WTC11 (cell line): ENCODE data around the gene CAMKMT.

ENCODE experiments used
- AFF4 ChIP-seq: sonication (generic); formaldehyde crosslinking; IDR thresholded peaks from 2 replicates; pipeline ENCODE4 v1.8.1; 2023; ENCODE audit warnings: mild to moderate bottlenecking, missing genetic modification reagents, borderline replicate concordance
- ATF2 ChIP-seq: sonication (generic); formaldehyde crosslinking; IDR thresholded peaks from 2 replicates; pipeline ENCODE4 v1.8.1; 2022; ENCODE audit warnings: low read depth, missing genetic modification reagents, borderline replicate concordance
- ATF3 ChIP-seq: sonication (generic); formaldehyde crosslinking; conservative IDR thresholded peaks from 2 replicates; pipeline ENCODE4 v1.8.1; 2022; ENCODE audit warnings: mild to moderate bottlenecking, missing genetic modification reagents
- CBFB ChIP-seq: sonication (generic); formaldehyde crosslinking; IDR thresholded peaks from 2 replicates; pipeline ENCODE4 v1.8.1; 2022; ENCODE audit warnings: mild to moderate bottlenecking, low read depth, missing genetic modification reagents
- CTCF ChIP-seq: fragments of 200-600 bp; IDR thresholded peaks from 2 replicates; pipeline ENCODE4 v1.8.0; 2022; ENCODE audit warnings: antibody characterized with exemption
- ESRRA ChIP-seq: sonication (generic); formaldehyde crosslinking; IDR thresholded peaks from 2 replicates; pipeline ENCODE4 v1.8.1; 2022; ENCODE audit warnings: mild to moderate bottlenecking, missing genetic modification reagents, borderline replicate concordance
- SP1 ChIP-seq: sonication (generic); formaldehyde crosslinking; conservative IDR thresholded peaks from 2 replicates; pipeline ENCODE4 v1.8.1; 2022; ENCODE audit warnings: missing genetic modification reagents
- TEAD4 ChIP-seq: sonication (generic); formaldehyde crosslinking; IDR thresholded peaks from 2 replicates; pipeline ENCODE4 v1.8.0; 2022; ENCODE audit warnings: mild to moderate bottlenecking, missing genetic modification reagents
- ZNF671 ChIP-seq: fragments of 250-450 bp; sonication (Bioruptor Pico); IDR thresholded peaks from 2 replicates; pipeline ENCODE4 v1.8.0; 2021; ENCODE audit warnings: mild to moderate bottlenecking
- TF ChIP-seq, protein P1 (sequence below): sonication (generic); formaldehyde crosslinking; IDR thresholded peaks from 2 replicates; pipeline ENCODE4 v1.8.1; 2022; ENCODE audit warnings: low read depth, mild to moderate bottlenecking, moderate library complexity, missing genetic modification reagents, borderline replicate concordance
- TF ChIP-seq, protein P2 (sequence below): sonication (generic); formaldehyde crosslinking; IDR thresholded peaks from 2 replicates; pipeline ENCODE4 v1.8.0; 2022; ENCODE audit warnings: mild to moderate bottlenecking, missing genetic modification reagents
- TF ChIP-seq, protein P3 (sequence below): sonication (generic); formaldehyde crosslinking; IDR thresholded peaks from 2 replicates; pipeline ENCODE4 v1.8.1; 2022; ENCODE audit warnings: mild to moderate bottlenecking, moderate library complexity, missing genetic modification reagents
- TF ChIP-seq, protein P4 (sequence below): sonication (generic); formaldehyde crosslinking; IDR thresholded peaks from 2 replicates; pipeline ENCODE4 v1.8.0; 2023; ENCODE audit warnings: missing genetic modification reagents

DNA sequence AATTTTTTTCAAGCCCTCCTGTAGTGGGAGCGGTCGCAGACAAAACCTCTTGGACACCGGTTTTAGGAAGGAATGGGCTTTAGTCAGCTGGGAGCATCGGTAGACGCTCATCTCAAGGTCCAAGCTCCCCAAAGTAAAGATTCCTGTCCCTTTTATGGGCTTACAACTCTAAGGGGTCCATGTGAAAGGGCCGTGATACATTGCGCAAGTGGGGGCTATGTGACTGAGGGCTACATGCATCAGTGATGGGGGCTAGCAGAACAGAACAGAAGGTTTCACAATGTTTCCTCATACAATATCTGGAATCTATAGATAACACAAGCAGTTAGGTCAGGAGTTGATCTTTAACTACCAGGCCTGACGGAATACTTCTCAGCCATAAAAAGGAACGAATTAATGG, 62.5 kb downstream of the CAMKMT start:
- TF ChIP-seq, protein P1, sequence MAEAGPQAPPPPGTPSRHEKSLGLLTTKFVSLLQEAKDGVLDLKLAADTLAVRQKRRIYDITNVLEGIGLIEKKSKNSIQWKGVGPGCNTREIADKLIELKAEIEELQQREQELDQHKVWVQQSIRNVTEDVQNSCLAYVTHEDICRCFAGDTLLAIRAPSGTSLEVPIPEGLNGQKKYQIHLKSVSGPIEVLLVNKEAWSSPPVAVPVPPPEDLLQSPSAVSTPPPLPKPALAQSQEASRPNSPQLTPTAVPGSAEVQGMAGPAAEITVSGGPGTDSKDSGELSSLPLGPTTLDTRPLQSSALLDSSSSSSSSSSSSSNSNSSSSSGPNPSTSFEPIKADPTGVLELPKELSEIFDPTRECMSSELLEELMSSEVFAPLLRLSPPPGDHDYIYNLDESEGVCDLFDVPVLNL: no peak
- TF ChIP-seq ATF2 (CRISPR knock-in tag) (no peak), AFF4 (CRISPR knock-in tag) (no peak), CTCF (no peak), CBFB (CRISPR knock-in tag) (no peak), ZNF671 (CRISPR knock-in tag) (no peak), ATF3 (CRISPR knock-in tag) (no peak), ESRRA (CRISPR knock-in tag) (no peak), SP1 (CRISPR knock-in tag) (no peak), TEAD4 (CRISPR knock-in tag) (no peak)
- TF ChIP-seq, protein P2, sequence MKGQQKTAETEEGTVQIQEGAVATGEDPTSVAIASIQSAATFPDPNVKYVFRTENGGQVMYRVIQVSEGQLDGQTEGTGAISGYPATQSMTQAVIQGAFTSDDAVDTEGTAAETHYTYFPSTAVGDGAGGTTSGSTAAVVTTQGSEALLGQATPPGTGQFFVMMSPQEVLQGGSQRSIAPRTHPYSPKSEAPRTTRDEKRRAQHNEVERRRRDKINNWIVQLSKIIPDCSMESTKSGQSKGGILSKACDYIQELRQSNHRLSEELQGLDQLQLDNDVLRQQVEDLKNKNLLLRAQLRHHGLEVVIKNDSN (CRISPR knock-in tag): no peak
- TF ChIP-seq, protein P3, sequence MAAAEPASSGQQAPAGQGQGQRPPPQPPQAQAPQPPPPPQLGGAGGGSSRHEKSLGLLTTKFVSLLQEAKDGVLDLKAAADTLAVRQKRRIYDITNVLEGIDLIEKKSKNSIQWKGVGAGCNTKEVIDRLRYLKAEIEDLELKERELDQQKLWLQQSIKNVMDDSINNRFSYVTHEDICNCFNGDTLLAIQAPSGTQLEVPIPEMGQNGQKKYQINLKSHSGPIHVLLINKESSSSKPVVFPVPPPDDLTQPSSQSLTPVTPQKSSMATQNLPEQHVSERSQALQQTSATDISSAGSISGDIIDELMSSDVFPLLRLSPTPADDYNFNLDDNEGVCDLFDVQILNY (CRISPR knock-in tag): no peak
- TF ChIP-seq, protein P4, sequence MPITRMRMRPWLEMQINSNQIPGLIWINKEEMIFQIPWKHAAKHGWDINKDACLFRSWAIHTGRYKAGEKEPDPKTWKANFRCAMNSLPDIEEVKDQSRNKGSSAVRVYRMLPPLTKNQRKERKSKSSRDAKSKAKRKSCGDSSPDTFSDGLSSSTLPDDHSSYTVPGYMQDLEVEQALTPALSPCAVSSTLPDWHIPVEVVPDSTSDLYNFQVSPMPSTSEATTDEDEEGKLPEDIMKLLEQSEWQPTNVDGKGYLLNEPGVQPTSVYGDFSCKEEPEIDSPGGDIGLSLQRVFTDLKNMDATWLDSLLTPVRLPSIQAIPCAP (CRISPR knock-in tag): no peak
